Stimulated activated naive CD8-positive, alpha-beta T cell treated with anti-CD3 and anti-CD28 coated beads, Interleukin-15, amount 100 ng/mL, for 72 hours (primary cell): ENCODE results near the gene CUL2.
"Not testable (repeated sequence)": the region's sequence is repeated elsewhere in the genome, so short reads cannot be mapped to it uniquely, and the experiment has no call there.

Experiments used
- ATAC-seq: fragments of 150-1000 bp; cut with Tn5 transposase; 2 replicates; pipeline ENCODE4 v1.10.0; 2021; ENCODE audit warnings: mild to moderate bottlenecking, moderate library complexity
- DNase-seq, 2 donors: peaks; one replicate each; pipeline ENCODE4 v3.0.0; 2021 to 2022
- H3K27ac Mint-ChIP-seq, 2 donors: one replicate each; pipeline ENCODE4 v1.8.0; 2022; ENCODE audit warnings: mild to moderate bottlenecking in 2 of 2, mixed read lengths in 2 of 2, moderate library complexity in 2 of 2
- H3K27me3 Mint-ChIP-seq: one replicate; pipeline ENCODE4 v1.8.0; 2022; ENCODE audit warnings: mixed read lengths
- H3K4me1 Mint-ChIP-seq: one replicate; pipeline ENCODE4 v1.8.0; 2022; ENCODE audit warnings: mild to moderate bottlenecking, mixed read lengths
- H3K4me3 Mint-ChIP-seq, 2 donors: one replicate each; pipeline ENCODE4 v1.8.0; 2022; ENCODE audit warnings: mild to moderate bottlenecking in 2 of 2, mixed read lengths in 2 of 2, moderate library complexity in 1 of 2
- H3K9me3 Mint-ChIP-seq, 2 donors: one replicate each; pipeline ENCODE4 v1.8.0; 2022; ENCODE audit warnings: mixed read lengths in 2 of 2

CUL2 gene

DNA sequence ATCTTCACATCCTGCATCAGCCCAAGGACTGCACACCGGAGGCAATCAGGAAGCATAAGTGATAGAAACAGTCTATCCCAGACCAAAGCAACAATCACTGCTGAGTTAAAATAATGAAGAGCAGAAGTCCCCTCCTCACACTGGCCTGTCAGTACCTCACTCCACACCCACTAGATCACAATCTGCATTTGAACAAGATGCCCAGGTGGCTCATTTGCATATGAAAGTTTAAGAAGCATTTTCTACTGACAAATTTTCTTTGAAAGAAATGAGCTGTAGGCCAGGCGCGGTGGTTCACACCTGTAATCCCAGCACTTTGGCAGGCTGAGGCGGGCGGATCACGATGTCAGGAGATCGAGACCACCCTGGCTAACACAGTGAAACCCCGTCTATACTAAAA is 77.4 kb downstream of the CUL2 start:
- Mint-ChIP-seq H3K27me3 (no peaks in the 10 kb centered on the region), H3K4me3 (no peak overlapping the region), H3K27ac (no peak overlapping the region), H3K9me3 (no peaks in the 10 kb centered on the region), H3K4me1 (no peaks in the 10 kb centered on the region)
- no peak for ATAC-seq
- DNase-seq: no peak

DNA sequence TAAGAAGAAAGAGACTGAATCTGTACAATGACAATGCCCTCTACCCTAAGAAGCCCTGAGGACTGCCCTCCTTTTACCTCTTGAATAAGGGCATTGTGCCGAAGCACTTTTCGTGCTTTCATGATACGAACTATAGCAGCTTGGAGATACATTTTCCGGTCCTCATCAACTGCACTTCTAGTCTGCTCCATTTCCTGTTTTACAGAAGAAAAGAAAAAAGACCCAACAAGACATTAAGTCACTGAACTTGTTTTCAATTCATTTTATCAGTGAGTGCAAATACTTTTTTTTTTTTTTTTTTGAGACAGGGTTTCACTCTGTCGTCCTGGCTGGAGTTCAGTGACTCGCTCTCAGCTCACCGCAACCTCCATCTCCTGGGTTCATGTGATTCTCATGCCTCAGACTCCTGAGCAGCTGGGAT is 78.4 kb downstream of the CUL2 start:
- Mint-ChIP-seq H3K9me3 (no peaks in the 10 kb centered on the region), H3K27me3 (no peaks in the 10 kb centered on the region), H3K4me3 (no peak overlapping the region), H3K4me1 (no peaks in the 10 kb centered on the region), H3K27ac (no peak overlapping the region)
- DNase-seq: no peak
- no peak for ATAC-seq

DNA sequence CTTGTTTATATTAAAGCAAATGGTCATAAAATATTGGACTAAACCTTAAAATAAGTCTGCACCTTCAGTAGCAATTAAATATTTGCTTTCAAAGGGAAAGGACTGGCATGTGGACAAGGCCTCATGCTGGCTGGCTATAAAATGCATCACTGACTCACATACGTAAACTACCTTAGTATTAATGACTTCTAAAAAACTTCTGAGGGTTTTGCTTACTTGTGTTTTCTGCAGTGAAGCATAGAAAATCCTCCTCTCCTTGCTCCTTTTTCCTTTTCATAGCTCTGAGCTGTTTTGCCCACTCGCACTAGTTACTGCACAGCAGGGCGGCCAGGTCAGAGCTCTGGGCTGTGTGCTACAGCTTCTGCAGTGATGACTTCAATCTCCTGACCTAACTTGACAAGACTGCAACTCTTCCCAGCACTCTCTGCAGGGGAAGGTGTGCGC is 82.3 kb downstream of the CUL2 start:
- H3K27me3 Mint-ChIP-seq: no peaks in the 10 kb centered on the region
- H3K9me3 Mint-ChIP-seq: no peaks in the 10 kb centered on the region
- no peak overlapping the region for H3K4me3 Mint-ChIP-seq
- DNase-seq (no peak), ATAC-seq (no peak)
- H3K27ac Mint-ChIP-seq: no peak overlapping the region
- peaks cover 6% of the 10 kb centered on the region for H3K4me1 Mint-ChIP-seq

DNA sequence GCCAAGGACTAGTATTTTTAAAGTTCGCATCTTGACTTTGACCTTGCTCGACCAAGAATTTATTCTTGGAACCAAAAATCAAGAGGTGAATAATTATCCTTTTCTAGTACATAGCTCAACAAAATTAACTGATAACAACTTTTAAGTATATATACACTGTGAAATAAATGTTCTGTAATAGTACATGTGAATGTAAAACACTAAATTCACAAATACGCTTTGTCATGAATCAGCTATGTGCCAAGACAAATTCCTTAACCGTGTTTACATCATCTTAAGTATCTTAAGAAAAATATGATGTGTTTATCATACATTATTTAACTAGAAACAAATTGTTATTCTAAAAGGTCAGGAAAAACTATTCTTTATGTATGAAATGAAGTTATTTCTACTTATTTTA is 83.3 kb downstream of the CUL2 start:
- Mint-ChIP-seq H3K27ac (no peak overlapping the region), H3K9me3 (no peaks in the 10 kb centered on the region), H3K4me3 (no peak overlapping the region), H3K27me3 (no peaks in the 10 kb centered on the region), H3K4me1 (peaks cover 6% of the 10 kb centered on the region)
- ATAC-seq (no peak), DNase-seq (no peak)

DNA sequence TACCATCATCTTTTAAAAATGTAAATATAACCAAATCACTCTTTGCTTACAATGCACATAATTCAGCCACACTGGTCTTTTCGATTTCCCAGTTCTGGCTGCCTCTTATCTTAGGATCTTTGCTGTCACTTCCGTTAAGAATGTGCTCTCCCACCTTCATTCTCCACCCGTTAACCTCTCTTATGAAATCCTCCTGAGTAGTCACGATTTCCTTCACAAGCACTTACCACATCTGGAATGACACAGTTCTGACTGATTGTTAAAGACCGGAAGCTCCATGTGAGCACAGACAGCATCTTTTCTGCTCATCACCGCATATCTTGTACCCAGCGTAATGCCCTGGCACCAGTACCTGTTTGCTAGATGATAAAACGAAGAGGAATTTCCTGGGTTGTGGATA is 84.3 kb downstream of the CUL2 start:
- DNase-seq (no peak), ATAC-seq (no peak)
- H3K27ac Mint-ChIP-seq: no peak overlapping the region
- H3K4me3 Mint-ChIP-seq: no peak overlapping the region
- no peaks in the 10 kb centered on the region for H3K27me3 Mint-ChIP-seq
- peaks cover 6% of the 10 kb centered on the region for H3K4me1 Mint-ChIP-seq
- H3K9me3 Mint-ChIP-seq: no peaks in the 10 kb centered on the region

DNA sequence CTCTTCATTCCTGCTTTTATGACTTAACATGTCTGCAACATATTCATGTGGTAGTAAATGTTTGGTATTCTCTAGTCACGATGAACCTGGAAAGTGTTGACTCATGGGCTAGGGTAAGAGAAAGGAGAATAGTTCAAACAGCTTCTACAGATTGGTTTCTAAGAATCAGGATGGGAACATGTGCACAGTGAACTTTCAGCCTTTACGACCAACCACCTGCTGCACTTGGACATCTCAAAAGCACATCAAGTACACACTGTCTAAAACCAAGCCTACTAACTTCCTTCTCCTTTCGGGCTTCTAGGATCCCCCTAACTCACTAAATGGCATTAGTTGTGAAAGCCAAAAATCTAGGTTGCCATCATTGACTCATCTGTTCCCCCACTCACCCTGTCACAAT is 85.5 kb downstream of the CUL2 start:
- H3K4me1 Mint-ChIP-seq: peaks cover 6% of the 10 kb centered on the region
- H3K4me3 Mint-ChIP-seq: no peak overlapping the region
- DNase-seq (no peak), ATAC-seq (no peak)
- H3K27me3 Mint-ChIP-seq: no peaks in the 10 kb centered on the region
- H3K9me3 Mint-ChIP-seq: no peaks in the 10 kb centered on the region
- H3K27ac Mint-ChIP-seq: no peak overlapping the region

DNA sequence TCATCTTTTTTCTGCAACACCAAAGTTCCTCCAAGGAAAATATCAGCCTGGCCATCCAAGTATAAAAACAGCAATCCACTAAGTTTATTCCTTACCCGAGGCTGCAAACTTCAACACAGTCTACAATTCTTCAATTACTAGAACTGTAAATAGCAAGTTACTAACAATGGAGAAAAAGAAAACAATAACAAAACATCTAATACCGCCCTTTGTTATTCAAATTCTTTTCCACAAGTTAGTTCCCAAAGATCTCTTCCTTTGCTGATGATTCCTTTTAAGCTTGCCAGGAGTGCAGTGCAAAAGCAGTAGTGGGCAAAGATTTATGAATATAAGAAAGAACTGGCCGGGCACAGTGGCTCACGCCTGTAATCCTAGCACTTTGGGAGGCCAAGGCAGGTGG is 86.2 kb downstream of the CUL2 start:
- Mint-ChIP-seq H3K4me3 (no peak overlapping the region), H3K27ac (no peak overlapping the region), H3K4me1 (peaks cover 6% of the 10 kb centered on the region)

DNA sequence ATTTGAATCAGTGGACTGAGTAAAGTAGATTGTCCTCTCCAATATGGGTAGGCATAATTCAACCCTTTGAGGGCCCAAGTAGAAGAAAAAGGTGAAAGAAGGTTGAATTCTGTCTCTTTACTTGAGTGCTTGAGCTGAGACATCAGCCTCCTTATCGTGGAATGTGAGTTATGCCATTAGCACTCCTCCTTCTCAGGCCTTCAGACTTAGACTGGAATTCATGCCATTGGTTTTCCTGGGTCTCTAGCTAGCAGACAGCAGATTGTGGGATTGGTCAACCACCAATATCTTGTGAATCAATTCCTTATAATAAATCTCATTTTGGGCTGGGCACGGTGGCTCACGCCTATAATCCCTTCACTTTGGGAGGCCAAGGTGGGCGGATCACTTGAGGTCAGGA is 89.2 kb downstream of the CUL2 start:
- no peak overlapping the region for H3K27ac Mint-ChIP-seq
- H3K4me1 Mint-ChIP-seq: peaks cover 7% of the 10 kb centered on the region
- ATAC-seq (no peak), DNase-seq (no peak)
- H3K27me3 Mint-ChIP-seq: no peaks in the 10 kb centered on the region
- H3K4me3 Mint-ChIP-seq: no peak overlapping the region
- H3K9me3 Mint-ChIP-seq: no peaks in the 10 kb centered on the region

More for the DNA sequence above, 86.2 kb downstream of the CUL2 start:
- DNase-seq (no peak), ATAC-seq (no peak)
- Mint-ChIP-seq H3K9me3 (no peaks in the 10 kb centered on the region), H3K27me3 (no peaks in the 10 kb centered on the region)

DNA sequence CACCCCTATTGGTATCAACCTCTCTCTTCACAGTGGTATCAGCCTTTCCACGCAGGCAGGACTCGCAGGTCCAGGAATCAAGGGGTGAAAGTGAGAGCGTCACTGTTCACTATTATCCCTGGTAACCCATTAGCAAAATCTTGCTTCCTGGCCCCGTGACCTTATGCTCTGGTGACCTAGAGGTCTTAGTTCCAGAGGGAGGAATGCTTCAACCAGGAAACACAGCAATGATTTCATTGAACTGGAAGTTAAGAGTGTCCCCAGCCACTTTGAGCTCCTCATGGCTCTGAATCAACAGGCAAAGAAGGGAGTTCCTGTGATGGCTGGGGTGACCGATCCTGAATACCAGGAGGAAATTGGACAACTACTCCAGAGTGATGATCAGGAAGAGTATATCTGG is 90.6 kb downstream of the CUL2 start:
- H3K9me3 Mint-ChIP-seq: no peaks in the 10 kb centered on the region
- ATAC-seq: no peak
- H3K4me1 Mint-ChIP-seq: peaks cover 15% of the 10 kb centered on the region
- no peak overlapping the region for H3K4me3 Mint-ChIP-seq
- DNase-seq: no peak
- H3K27ac Mint-ChIP-seq: no peak overlapping the region
- no peaks in the 10 kb centered on the region for H3K27me3 Mint-ChIP-seq

DNA sequence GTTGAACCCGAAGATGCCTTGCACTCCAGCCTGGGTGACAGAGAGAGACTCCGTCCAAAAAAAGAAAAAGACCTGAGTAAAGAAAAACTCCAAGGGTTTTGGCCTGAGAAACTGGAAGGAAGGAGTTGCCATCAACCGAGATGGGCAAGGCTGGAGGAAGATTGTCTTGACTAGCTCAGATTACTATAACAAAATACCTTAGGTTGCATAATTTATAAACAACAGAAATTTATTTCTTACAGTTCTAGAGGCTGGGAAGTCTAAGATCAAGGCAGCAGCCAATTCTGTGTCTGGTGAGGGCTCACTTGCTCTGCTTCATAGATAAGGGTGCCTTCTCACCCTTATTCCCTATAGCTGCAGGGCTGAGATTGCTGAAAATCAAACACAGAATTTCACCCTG is 91.2 kb downstream of the CUL2 start:
- DNase-seq (no peak), ATAC-seq (no peak)
- Mint-ChIP-seq H3K27me3 (no peaks in the 10 kb centered on the region), H3K9me3 (no peaks in the 10 kb centered on the region), H3K27ac (no peak overlapping the region), H3K4me3 (no peak overlapping the region), H3K4me1 (peaks cover 21% of the 10 kb centered on the region)

DNA sequence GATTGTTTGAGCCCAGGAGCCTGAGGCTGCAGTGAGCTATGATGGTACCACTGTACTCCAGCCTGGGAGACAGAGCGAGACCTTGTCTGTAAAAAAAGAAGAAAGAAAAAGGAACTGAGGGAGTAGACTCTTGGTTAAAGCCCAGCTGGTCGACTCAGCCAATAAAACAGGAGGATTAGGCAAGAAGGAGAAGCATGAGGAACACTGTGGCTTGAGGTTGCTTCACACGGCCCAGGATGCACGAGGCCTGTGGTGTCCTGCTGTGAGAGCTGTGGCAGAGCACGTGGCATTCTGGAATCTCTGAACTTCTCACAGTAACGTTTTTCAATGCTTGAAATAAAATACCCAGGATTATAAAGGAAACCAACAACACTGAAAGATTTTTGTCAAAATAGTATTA is 93.3 kb downstream of the CUL2 start:
- H3K27ac Mint-ChIP-seq: peak overlapping the region; percentile 47 to 75
- H3K27me3 Mint-ChIP-seq: no peaks in the 10 kb centered on the region
- H3K4me1 Mint-ChIP-seq: peaks cover 23% of the 10 kb centered on the region
- H3K4me3 Mint-ChIP-seq: no peak overlapping the region
- ATAC-seq: no peak
- H3K9me3 Mint-ChIP-seq: no peaks in the 10 kb centered on the region
- DNase-seq: no peak

DNA sequence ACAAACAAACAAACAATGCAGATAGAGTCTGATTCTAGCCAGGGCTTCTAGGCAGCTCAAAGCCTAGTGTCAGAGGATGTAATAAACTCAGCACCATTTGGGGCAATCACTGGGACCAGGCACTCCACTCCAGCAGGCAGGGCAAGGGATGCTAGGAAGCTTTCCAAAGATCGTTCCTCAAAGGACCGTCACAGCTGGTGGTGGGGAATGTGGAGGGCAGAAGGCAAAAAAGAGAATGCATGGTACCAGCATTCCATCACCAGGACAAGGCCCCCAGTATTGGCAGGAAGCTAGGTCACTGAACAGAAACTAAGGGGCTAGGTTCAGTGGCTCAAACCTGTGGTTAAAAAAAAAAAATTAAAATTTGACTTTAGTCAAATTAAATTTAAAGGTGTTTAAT is 94.2 kb downstream of the CUL2 start:
- Mint-ChIP-seq H3K9me3 (no peaks in the 10 kb centered on the region), H3K4me1 (peaks cover 23% of the 10 kb centered on the region), H3K4me3 (no peak overlapping the region), H3K27me3 (no peaks in the 10 kb centered on the region), H3K27ac (peak overlapping the region in 1 of 2 donors; percentile 14)
- no peak for DNase-seq
- ATAC-seq: no peak

DNA sequence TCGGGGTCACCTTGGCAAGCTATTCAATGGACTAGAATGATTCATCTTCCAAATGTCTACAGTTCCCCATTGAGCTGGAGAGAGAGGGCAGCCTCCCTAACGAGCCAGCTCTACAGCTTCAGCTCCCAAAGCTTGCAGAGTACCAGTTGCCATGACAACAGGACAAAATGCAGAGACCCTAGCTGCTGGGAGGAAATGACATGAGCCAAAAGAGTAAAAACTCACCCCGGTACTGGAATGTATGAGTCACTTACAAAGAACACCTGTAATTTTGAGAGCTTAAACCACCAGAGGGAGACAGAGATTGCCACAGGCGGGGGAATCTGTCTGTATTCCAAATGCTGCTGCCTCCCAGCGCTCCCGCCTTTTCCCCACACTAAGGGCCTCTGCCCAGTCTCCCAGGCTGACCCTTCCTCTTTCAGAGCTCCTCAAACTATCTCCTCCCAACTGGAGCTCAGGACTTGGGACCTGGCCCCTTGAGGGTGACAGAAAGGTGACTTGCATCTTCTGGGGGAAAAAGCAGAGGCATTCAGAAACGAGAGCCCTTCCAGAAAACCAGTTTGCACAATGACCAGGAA is 95.5 kb downstream of the CUL2 start:
- Mint-ChIP-seq H3K9me3 (no peaks in the 10 kb centered on the region), H3K27ac (peak overlapping the region; percentile 86 to 89), H3K4me3 (no peak overlapping the region), H3K4me1 (peaks cover 23% of the 10 kb centered on the region), H3K27me3 (no peaks in the 10 kb centered on the region)
- ATAC-seq (peak; percentile 93), DNase-seq (peak; percentile 57 to 69)

DNA sequence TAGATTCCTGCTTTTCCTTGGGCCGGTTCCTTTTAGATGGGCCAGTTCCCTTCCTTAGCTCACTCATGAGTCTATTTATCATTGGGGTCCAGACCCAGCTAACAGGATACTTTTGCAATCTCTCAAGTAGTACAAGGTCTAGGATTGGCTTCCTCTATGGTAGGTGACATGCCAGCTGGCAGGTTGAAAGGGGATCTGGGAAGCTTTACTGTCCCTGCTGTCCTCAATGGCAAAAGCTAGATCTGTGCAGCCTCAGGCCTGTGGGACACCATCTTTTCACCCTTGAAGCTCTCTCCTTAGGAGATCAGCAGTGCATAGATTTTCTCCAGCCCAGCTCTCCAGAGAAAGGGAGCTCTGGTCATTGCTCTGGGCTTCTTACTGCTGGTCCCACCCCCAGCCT is 96.4 kb downstream of the CUL2 start:
- no peak overlapping the region for H3K4me3 Mint-ChIP-seq
- no peak for ATAC-seq
- H3K4me1 Mint-ChIP-seq: peaks cover 23% of the 10 kb centered on the region
- no peak for DNase-seq
- no peaks in the 10 kb centered on the region for H3K9me3 Mint-ChIP-seq
- H3K27me3 Mint-ChIP-seq: no peaks in the 10 kb centered on the region
- peak overlapping the region in 1 of 2 donors; percentile 86 for H3K27ac Mint-ChIP-seq

DNA sequence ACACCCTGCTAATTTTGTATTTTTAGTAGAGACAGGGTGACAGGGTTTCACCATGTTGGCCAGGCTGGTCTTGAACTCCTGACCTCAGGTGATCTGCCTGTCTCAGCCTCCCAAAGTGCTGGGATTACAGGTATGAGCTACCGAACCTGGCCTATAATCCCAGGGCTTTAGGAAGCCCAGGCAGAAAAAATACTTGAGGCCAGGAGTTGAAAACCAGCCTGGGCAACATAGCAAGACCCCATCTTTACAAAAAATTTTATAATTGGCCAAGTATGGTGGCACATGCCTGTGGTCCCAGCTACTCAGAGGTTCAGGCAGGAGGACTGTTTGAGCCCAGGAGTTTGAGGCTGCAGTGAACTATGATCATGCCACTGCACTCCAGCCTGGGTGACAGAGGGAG is 99.0 kb downstream of the CUL2 start:
- H3K9me3 Mint-ChIP-seq: not testable (repeated sequence)

DNA sequence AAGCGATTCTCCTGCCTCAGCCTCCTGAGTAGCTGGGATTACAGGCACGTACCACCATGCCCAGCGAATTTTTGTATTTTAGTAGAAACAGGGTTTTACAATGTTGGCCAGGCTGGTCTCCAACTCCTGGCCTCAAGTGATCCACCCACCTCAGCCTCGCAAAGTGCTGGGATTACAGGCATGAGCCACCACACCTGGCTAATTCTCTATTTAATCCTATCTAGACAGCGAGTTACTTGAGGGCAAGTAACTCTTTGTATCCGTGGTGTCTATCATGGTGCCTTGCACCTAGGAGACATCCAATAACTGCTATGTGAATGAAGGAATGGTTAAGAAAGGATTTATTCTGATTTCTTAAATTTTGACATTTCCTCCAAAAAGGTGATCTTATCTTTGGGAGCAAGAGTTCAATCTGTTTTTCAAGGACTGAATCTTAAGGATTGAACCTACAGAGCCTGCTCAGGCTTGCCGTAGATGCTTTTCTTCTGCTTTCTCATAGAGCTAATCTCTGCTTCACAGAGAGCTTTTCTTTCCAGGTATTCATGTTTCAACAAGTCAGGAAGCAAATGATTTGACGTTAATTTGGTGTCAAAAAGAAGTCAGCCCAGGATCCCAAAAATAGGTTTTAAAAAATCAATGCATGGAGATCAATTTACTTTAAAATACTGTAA is 101.6 kb downstream of the CUL2 start:
- Mint-ChIP-seq H3K4me1 (no peaks in the 10 kb centered on the region), H3K4me3 (no peak overlapping the region), H3K9me3 (peaks cover 7 to 11% of the 10 kb centered on the region in 2 donors), H3K27me3 (no peaks in the 10 kb centered on the region), H3K27ac (no peak overlapping the region)
- no peak for DNase-seq
- no peak for ATAC-seq

More for the DNA sequence above, 99.0 kb downstream of the CUL2 start:
- not testable (repeated sequence) for DNase-seq, H3K4me3 Mint-ChIP-seq, H3K27me3 Mint-ChIP-seq, ATAC-seq
- H3K27ac Mint-ChIP-seq: peak overlapping the region in 1 of 2 donors; percentile 54
- H3K4me1 Mint-ChIP-seq: peaks cover 23% of the 10 kb centered on the region

DNA sequence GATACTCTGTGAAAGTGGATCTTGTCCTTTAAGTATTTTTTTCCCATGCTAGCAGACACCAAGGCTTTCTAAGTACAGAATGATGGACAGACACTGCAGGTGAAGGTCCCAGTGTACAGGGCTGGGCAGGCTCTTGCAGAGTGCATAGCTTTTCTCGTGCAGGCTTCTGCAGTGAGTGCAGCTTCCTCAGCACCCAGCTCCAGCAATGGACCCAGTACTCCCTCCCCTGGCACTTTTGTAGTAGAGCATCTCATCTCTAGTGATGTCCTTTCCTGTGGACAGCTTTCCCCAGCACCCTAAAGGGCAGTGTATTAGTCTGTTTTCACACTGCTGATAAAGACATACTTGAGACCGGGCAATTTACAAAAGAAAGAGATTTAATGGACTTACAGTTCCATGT is 104.3 kb downstream of the CUL2 start:
- ATAC-seq: no peak
- no peaks in the 10 kb centered on the region for H3K27me3 Mint-ChIP-seq
- peak overlapping the region in 1 of 2 donors; percentile 70 for H3K27ac Mint-ChIP-seq
- H3K9me3 Mint-ChIP-seq: peaks cover 7 to 11% of the 10 kb centered on the region in 2 donors
- H3K4me1 Mint-ChIP-seq: no peaks in the 10 kb centered on the region
- H3K4me3 Mint-ChIP-seq: no peak overlapping the region
- no peak for DNase-seq
